ENCODE results near the gene IGF2.

DNA sequence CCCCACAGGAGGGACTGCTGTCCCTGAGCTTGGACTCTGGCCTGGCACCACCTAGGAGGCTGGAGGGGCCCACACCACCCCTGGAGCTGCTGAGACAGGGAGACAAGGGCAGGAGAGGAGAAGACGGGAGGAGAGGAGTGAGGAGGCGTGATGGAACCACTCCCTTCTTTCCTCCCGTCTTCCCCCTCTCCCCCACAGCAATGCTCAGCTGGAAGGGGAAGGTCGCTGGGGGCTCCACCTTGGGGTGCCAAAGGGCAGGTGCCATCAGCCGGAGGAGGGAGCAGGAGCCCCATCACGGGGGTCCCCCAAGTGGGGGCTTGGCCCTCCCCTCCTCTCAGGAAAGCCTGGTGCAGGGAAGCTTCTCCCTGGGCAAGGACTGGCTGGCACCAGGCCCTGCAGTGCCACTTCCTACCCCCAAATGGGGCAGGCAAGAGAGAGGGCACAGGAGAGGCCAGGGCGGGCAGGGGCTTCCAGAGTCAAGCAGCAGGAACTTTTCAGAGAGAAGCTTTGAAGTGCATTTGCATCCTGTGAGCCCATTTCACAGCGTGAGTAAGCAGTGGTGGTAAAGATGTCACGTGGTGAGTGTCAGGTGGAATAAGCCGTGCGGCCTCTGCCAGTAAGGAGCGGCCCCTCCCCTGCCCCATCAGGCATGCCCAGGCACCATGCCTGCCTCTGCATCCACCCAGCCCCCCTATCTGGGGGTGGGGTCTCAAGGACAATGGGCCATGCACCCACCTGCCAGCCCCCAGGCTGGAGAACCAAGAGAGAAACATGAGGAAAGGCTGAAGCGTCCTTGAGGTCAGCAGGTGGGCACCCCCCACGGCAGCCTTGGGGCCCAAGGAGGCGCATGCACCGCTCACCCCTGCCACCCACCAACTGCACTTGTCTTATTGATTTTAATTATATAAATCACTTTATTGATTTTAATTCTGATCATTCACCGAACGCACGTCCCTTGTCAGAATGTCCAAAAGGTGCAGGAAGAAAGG lies 4.9 kb downstream of the IGF2 start:
- TF ChIP-seq, protein P1, sequence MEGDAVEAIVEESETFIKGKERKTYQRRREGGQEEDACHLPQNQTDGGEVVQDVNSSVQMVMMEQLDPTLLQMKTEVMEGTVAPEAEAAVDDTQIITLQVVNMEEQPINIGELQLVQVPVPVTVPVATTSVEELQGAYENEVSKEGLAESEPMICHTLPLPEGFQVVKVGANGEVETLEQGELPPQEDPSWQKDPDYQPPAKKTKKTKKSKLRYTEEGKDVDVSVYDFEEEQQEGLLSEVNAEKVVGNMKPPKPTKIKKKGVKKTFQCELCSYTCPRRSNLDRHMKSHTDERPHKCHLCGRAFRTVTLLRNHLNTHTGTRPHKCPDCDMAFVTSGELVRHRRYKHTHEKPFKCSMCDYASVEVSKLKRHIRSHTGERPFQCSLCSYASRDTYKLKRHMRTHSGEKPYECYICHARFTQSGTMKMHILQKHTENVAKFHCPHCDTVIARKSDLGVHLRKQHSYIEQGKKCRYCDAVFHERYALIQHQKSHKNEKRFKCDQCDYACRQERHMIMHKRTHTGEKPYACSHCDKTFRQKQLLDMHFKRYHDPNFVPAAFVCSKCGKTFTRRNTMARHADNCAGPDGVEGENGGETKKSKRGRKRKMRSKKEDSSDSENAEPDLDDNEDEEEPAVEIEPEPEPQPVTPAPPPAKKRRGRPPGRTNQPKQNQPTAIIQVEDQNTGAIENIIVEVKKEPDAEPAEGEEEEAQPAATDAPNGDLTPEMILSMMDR (IDR thresholded peaks at IDR 0.05; ENCODE audit: control extremely low read depth in 1 of 3, insufficient read depth in 1 of 3, low read depth in 1 of 3, low read length in 3 of 3), result no peak
- TF ChIP-seq SP1 (IDR thresholded peaks at IDR 0.05; ENCODE audit: low read depth, low read length) (no peak), POLR2AphosphoS5 (IDR thresholded peaks at IDR 0.05; ENCODE audit: low read depth, low read length) (no peak), EZH2 (IDR thresholded peaks at IDR 0.05; ENCODE audit: low read depth, low read length, severe bottlenecking) (no peak), RAD21 (IDR thresholded peaks at IDR 0.05 in 1 of 2, conservative IDR thresholded peaks at IDR 0.05 in 1 of 2; ENCODE audit: low read depth in 2 of 2, low read length in 2 of 2) (no peak)
- TF ChIP-seq, protein P2, sequence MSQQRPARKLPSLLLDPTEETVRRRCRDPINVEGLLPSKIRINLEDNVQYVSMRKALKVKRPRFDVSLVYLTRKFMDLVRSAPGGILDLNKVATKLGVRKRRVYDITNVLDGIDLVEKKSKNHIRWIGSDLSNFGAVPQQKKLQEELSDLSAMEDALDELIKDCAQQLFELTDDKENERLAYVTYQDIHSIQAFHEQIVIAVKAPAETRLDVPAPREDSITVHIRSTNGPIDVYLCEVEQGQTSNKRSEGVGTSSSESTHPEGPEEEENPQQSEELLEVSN (IDR thresholded peaks at IDR 0.05), result no peak
- TF ChIP-seq, protein P3, sequence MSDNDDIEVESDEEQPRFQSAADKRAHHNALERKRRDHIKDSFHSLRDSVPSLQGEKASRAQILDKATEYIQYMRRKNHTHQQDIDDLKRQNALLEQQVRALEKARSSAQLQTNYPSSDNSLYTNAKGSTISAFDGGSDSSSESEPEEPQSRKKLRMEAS (IDR thresholded peaks at IDR 0.05), result no peak

Measured in H1 (cell line).